Smooth muscle cell (in vitro differentiated cells): ENCODE data around the gene FBXO17. TPM values are rescaled to one million over a fixed set of nuclear protein-coding genes. Genes with fewer than 3 reads are reported as not detected.

ENCODE experiments used
- DNase-seq: peaks from one replicate; lab custom pipeline; 2025; ENCODE audit not compliant: unreplicated experiment; lab: John Stamatoyannopoulos, UW
- H2AFZ ChIP-seq: fragments of 200-600 bp; sonication (generic); 2 replicates; pipeline ENCODE4 v1.6.0; 2016; ENCODE audit warnings: antibody characterized with exemption, low read depth, mild to moderate bottlenecking
- H3F3A ChIP-seq: fragments of 200-600 bp; sonication (generic); 2 replicates; pipeline ENCODE4 v1.6.0; 2017; ENCODE audit warnings: antibody characterized with exemption, low read depth
- H3K27ac ChIP-seq: fragments of 200-600 bp; sonication (generic); 2 replicates; pipeline ENCODE4 v1.5.1; 2016; ENCODE audit warnings: low read depth, mild to moderate bottlenecking
- H3K27me3 ChIP-seq: fragments of 200-600 bp; sonication (generic); 2 replicates; pipeline ENCODE4 v1.6.1; 2016; ENCODE audit warnings: low read depth, mild to moderate bottlenecking
- H3K36me3 ChIP-seq: fragments of 200-600 bp; sonication (generic); 2 replicates; pipeline ENCODE4 v1.5.1; 2016; ENCODE audit warnings: low read depth
- H3K4me1 ChIP-seq: fragments of 200-600 bp; sonication (generic); 2 replicates; pipeline ENCODE4 v1.5.1; 2016; ENCODE audit warnings: low read depth
- H3K4me2 ChIP-seq: fragments of 200-600 bp; sonication (generic); 2 replicates; pipeline ENCODE4 v1.6.0; 2016; ENCODE audit warnings: mild to moderate bottlenecking
- H3K4me3 ChIP-seq: fragments of 200-600 bp; sonication (generic); 2 replicates; pipeline ENCODE4 v1.5.1; 2016; ENCODE audit warnings: mild to moderate bottlenecking
- H3K79me2 ChIP-seq: fragments of 200-600 bp; sonication (generic); 2 replicates; pipeline ENCODE4 v1.6.0; 2016; ENCODE audit warnings: low read depth, mild to moderate bottlenecking
- H3K9ac ChIP-seq: fragments of 200-600 bp; sonication (generic); 2 replicates; pipeline ENCODE4 v1.6.0; 2016; ENCODE audit warnings: low read depth
- H3K9me3 ChIP-seq: fragments of 200-600 bp; sonication (generic); replicated peaks from 2 replicates; pipeline ENCODE4 v1.5.1; 2016; ENCODE audit warnings: low read depth
- H4K20me1 ChIP-seq: fragments of 200-600 bp; sonication (generic); 2 replicates; pipeline ENCODE4 v1.6.0; 2016; ENCODE audit warnings: low read depth
- WGBS: methylation state at CpG from one replicate; pipeline ENCODE4 v1.1.7; 2016; ENCODE audit warnings: low lambda C conversion rate; 5-methylcytosine and 5-hydroxymethylcytosine counted together
- polyA plus RNA-seq: library from polyadenylated mRNA; unstranded; fragments of >200 nt; fragmentation: Nextera tagmentation; extraction: Ambion mirVana; gene quantifications from 2 replicates; pipeline ENCODE4 v1.2.1, GENCODE V29; 2016
- total RNA-seq: library from RNA; depleted of rRNA; stranded (reverse); fragments of >200 nt; gene quantifications from 2 replicates; pipeline ENCODE4 v1.2.3, GENCODE V29; 2014
- TF ChIP-seq, protein P1 (sequence below): fragments of 200-600 bp; sonication (generic); IDR thresholded peaks from 2 replicates; pipeline ENCODE4 v1.5.1; 2017; ENCODE audit warnings: borderline replicate concordance, mild to moderate bottlenecking, antibody characterized with exemption; ENCODE audit not compliant: insufficient read depth, poor library complexity, severe bottlenecking

The FBXO17 gene
- total and polyA plus RNA-seq, 2 experiments from 2014 or later: 8.2 to 17.9 TPM

DNA sequence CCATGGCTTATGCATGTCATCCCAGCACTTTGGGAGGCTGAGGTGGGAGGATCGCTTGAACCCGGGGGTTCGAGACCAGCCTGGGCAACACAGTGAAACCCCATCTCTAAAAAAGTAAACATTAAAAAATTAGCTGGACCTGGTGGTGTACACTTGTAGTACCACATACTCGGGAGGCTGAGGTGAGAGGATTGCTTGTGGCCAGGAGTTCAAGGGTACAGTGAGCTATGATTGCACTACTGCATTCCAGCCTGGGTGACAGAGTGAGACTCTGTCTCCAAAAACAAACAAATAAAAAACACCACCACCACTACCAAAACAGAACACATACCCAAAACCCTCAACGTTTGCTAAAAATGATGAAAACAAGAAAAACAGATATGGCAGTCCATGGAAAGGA lies 15.9 kb downstream of the FBXO17 start:
- Histone ChIP-seq H3K4me3 (no peak overlapping the region), H3K4me1 (no peaks in the 10 kb centered on the region), H3K4me2 (no peak overlapping the region), H3K9ac (no peak overlapping the region), H3K27me3 (no peaks in the 10 kb centered on the region), H3K36me3 (no peaks in the 10 kb centered on the region), H4K20me1 (no peaks in the 10 kb centered on the region), H3K9me3 (no peaks in the 10 kb centered on the region), H3K79me2 (no peaks in the 10 kb centered on the region), H3F3A (no peaks in the 10 kb centered on the region), H2AFZ (no peak overlapping the region), H3K27ac (no peak overlapping the region)
- TF ChIP-seq, protein P1, sequence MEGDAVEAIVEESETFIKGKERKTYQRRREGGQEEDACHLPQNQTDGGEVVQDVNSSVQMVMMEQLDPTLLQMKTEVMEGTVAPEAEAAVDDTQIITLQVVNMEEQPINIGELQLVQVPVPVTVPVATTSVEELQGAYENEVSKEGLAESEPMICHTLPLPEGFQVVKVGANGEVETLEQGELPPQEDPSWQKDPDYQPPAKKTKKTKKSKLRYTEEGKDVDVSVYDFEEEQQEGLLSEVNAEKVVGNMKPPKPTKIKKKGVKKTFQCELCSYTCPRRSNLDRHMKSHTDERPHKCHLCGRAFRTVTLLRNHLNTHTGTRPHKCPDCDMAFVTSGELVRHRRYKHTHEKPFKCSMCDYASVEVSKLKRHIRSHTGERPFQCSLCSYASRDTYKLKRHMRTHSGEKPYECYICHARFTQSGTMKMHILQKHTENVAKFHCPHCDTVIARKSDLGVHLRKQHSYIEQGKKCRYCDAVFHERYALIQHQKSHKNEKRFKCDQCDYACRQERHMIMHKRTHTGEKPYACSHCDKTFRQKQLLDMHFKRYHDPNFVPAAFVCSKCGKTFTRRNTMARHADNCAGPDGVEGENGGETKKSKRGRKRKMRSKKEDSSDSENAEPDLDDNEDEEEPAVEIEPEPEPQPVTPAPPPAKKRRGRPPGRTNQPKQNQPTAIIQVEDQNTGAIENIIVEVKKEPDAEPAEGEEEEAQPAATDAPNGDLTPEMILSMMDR: no peak
- no peak for DNase-seq
- 94% methylated on average over 5 of the region's 5 CpGs for WGBS

DNA sequence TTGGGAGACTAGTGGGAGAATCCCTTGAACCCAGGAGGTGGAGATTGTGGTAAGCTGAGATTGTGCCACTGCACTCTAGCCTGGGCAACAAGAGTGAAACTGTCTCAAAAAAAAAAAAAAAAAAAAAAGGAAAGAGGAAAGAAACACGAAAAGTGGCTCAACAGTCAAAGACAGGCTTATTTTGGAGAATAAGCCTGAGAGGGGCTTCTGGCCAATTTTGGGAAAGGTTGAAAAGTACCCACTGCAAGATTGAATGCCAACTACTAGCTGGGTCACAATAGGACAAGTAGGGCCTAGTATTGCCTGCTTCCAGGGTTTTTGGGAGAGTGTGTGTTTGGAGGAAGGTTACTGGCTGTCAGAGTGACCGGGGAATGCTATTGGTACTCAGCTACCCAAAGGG lies 17.2 kb downstream of the FBXO17 start:
- WGBS: 96% methylated on average over 2 of the region's 2 CpGs
- no peak overlapping the region for H3K4me3 ChIP-seq
- no peaks in the 10 kb centered on the region for H3F3A ChIP-seq
- H4K20me1 ChIP-seq: no peaks in the 10 kb centered on the region
- H3K9me3 ChIP-seq: no peaks in the 10 kb centered on the region
- no peaks in the 10 kb centered on the region for H3K36me3 ChIP-seq
- no peak overlapping the region for H3K27ac ChIP-seq
- TF ChIP-seq, protein P1: no peak
- H3K79me2 ChIP-seq: no peaks in the 10 kb centered on the region
- no peaks in the 10 kb centered on the region for H3K27me3 ChIP-seq
- no peak for DNase-seq
- no peaks in the 10 kb centered on the region for H3K4me1 ChIP-seq
- H2AFZ ChIP-seq: no peak overlapping the region
- H3K4me2 ChIP-seq: no peak overlapping the region
- H3K9ac ChIP-seq: no peak overlapping the region

DNA sequence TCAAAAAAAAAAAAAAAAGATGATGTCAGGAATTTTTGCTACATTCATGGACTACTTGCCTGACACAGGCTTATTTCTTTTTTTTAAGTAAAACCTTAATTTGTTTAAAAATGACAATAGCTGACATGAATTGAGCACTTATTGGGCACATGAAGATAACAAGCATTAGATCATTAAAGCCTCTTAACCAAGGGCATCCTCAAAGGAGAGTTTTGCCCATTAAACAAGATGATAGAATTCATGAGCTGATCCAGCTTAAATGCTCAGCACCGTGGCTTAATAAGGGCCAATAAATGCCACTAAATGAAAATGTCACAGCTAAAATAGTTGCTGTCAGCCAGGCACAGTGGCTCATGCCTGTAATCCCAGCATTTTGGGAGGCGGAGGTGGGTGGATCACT lies 19.3 kb downstream of the FBXO17 start:
- TF ChIP-seq, protein P1: no peak
- DNase-seq: no peak
- no peaks in the 10 kb centered on the region for H3K27me3 ChIP-seq
- no peaks in the 10 kb centered on the region for H4K20me1 ChIP-seq
- H3K79me2 ChIP-seq: no peaks in the 10 kb centered on the region
- H3K4me2 ChIP-seq: no peak overlapping the region
- H2AFZ ChIP-seq: no peak overlapping the region
- H3K9me3 ChIP-seq: no peaks in the 10 kb centered on the region
- no peaks in the 10 kb centered on the region for H3F3A ChIP-seq
- H3K9ac ChIP-seq: no peak overlapping the region
- H3K4me3 ChIP-seq: no peak overlapping the region
- H3K27ac ChIP-seq: no peak overlapping the region
- H3K36me3 ChIP-seq: no peaks in the 10 kb centered on the region
- 81% methylated on average over 2 of the region's 2 CpGs for WGBS
- no peaks in the 10 kb centered on the region for H3K4me1 ChIP-seq

DNA sequence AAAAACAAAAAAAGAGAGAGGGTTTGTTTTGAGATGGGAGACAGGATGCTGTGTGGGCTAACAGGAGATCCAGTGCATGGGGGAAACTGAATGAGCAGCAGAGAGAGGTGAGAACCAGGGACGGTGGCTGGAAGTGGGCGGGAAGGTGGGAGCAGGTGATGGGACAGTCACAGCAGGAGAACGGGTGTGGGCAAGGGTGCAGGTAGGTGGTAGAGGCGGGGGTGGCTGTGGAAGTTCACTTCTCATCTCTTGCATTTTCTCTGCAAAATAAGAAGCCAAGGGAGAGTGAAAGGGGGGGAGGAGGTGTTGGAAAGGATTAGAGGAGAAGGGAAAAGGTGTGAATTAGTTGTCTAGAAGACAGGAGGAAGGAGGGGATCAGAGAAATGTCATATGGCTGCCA lies 21.9 kb downstream of the FBXO17 start:
- no peaks in the 10 kb centered on the region for H4K20me1 ChIP-seq

More for the DNA sequence above, 21.9 kb downstream of the FBXO17 start:
- Histone ChIP-seq H3K9me3 (no peaks in the 10 kb centered on the region), H3K4me1 (no peaks in the 10 kb centered on the region), H3K36me3 (no peaks in the 10 kb centered on the region), H3K27me3 (no peaks in the 10 kb centered on the region), H2AFZ (no peak overlapping the region), H3K79me2 (no peaks in the 10 kb centered on the region), H3K27ac (no peak overlapping the region), H3K4me2 (no peak overlapping the region), H3K9ac (no peak overlapping the region), H3F3A (no peaks in the 10 kb centered on the region), H3K4me3 (no peak overlapping the region)
- 95% methylated on average over 4 of the region's 4 CpGs for WGBS
- no peak for DNase-seq
- TF ChIP-seq, protein P1: no peak
